K562 (cell line): ENCODE results near the gene PLD5. TPM values are rescaled to one million over a fixed set of nuclear protein-coding genes. Genes with fewer than 3 reads are reported as not detected.

Source experiments
- ATAC-seq: fragments of 200-7000 bp; cut with Tn5 transposase; 3 replicates; pipeline ENCODE4 v1.9.1; 2020; ENCODE audit warnings: moderate library complexity
- BruUV-seq: library from RNA; stranded (reverse); fragments of 400-500 nt; replicated peaks from 2 replicates; lab custom pipeline; 2021; lab: Mats Ljungman, UMichigan
- CTCF ChIA-PET: fragments of 300-600 bp; formaldehyde crosslinking; extraction: SDS; loops from one replicate; lab custom pipeline; 2021; ENCODE audit warnings: low intra/inter-chr PET ratio; lab: Yijun Ruan, JAX
- POLR2A ChIA-PET: fragments of 300-600, 350-650 bp; sonication (Branson Sonifier 250); formaldehyde crosslinking; extraction: SDS; loops from one replicate; lab custom pipeline; 2021; ENCODE audit warnings: antibody characterized with exemption, inconsistent platforms; lab: Yijun Ruan, JAX
- DNase-seq, 4 experiments: peaks; one replicate each; pipeline versions ENCODE4 v3.0.0 to v3.0.0-alpha.2; 2011 to 2018; ENCODE audit warnings: low spot score in 3 of 4, mixed read lengths in 3 of 4; ENCODE audit errors: extremely low read depth in 1 of 4
- FAIRE-seq: peaks from 2 replicates; lab custom pipeline; 2011; peaks lifted over from hg19 to GRCh38; lab: Jason Lieb, UNC
- H2AFZ ChIP-seq: 2 replicates; pipeline ENCODE4 v1.6.0; 2011; ENCODE audit warnings: low read depth, low read length, control low read depth, inconsistent platforms
- H3K27ac ChIP-seq: fragments of 200-600 bp; 3 replicates; pipeline ENCODE4 v1.8.0; 2011; ENCODE audit warnings: low read depth, mild to moderate bottlenecking, control low read depth, inconsistent platforms, low read length, moderate library complexity, mixed read lengths; ENCODE audit errors: extremely low read depth
- H3K27me3 ChIP-seq, 2 experiments: fragments of 300-600 bp in 1 of 2; 2 replicates in 1 of 2; 3 replicates in 1 of 2; pipeline versions ENCODE4 v1.6.0 to v1.8.0; 2011; ENCODE audit warnings: inconsistent platforms in 2 of 2, low read length in 2 of 2, mild to moderate bottlenecking in 1 of 2, mixed read lengths in 1 of 2, moderate library complexity in 1 of 2; ENCODE audit not compliant: control insufficient read depth in 2 of 2, insufficient read depth in 2 of 2
- H3K36me3 ChIP-seq: fragments of 300-600 bp; 3 replicates; pipeline ENCODE4 v1.8.0; 2011; ENCODE audit warnings: mild to moderate bottlenecking, low read length, inconsistent platforms; ENCODE audit not compliant: control insufficient read depth, insufficient read depth
- H3K4me1 ChIP-seq, 2 experiments: fragments of 200-600 bp in 1 of 2; replicated peaks in 1 of 2; 2 replicates in 1 of 2; 3 replicates in 1 of 2; pipeline versions ENCODE4 v1.5.1 to v1.8.0; 2011; ENCODE audit warnings: inconsistent platforms in 2 of 2, low read length in 2 of 2, mild to moderate bottlenecking in 1 of 2, mixed read lengths in 1 of 2, moderate library complexity in 1 of 2; ENCODE audit not compliant: control insufficient read depth in 2 of 2, insufficient read depth in 2 of 2
- H3K4me2 ChIP-seq: 2 replicates; pipeline ENCODE4 v1.6.1; 2011; ENCODE audit warnings: low read length, control low read depth, inconsistent platforms, mixed read lengths; ENCODE audit not compliant: insufficient read depth
- H3K4me3 ChIP-seq: fragments of 200-600 bp; sonication (generic), shearing (Covaris generic); 2 replicates; pipeline ENCODE4 v1.5.1; 2016; ENCODE audit warnings: control low read depth, inconsistent platforms
- H3K79me2 ChIP-seq: fragments of 200-600 bp; 3 replicates; pipeline ENCODE4 v1.8.0; 2011; ENCODE audit warnings: low read length, inconsistent platforms; ENCODE audit not compliant: control insufficient read depth, insufficient read depth
- H3K9ac ChIP-seq, 2 experiments: 2 replicates each; pipeline versions ENCODE4 v1.6.0 to v1.6.1; 2011; ENCODE audit warnings: low read depth in 2 of 2, low read length in 2 of 2, control low read depth in 1 of 2, inconsistent platforms in 1 of 2, mild to moderate bottlenecking in 1 of 2, mixed read lengths in 1 of 2; ENCODE audit not compliant: insufficient read depth in 1 of 2
- H3K9me1 ChIP-seq: one replicate; pipeline ENCODE4 v1.6.0; 2011; ENCODE audit warnings: inconsistent platforms, mild to moderate bottlenecking, low read length, moderate library complexity; ENCODE audit not compliant: control insufficient read depth, insufficient read depth
- H3K9me3 ChIP-seq: replicated peaks from 2 replicates; pipeline ENCODE4 v1.5.1; 2011; ENCODE audit warnings: low read depth, low read length, inconsistent platforms; ENCODE audit not compliant: control insufficient read depth, insufficient read depth
- H4K20me1 ChIP-seq: replicated peaks from 2 replicates; pipeline ENCODE4 v1.6.1; 2011; ENCODE audit warnings: low read length, inconsistent platforms, mixed read lengths; ENCODE audit not compliant: control insufficient read depth, insufficient read depth
- C11orf30 ChIP-seq: fragments of 450-650 bp; IDR thresholded peaks from 2 replicates; pipeline ENCODE4 v1.6.1; 2016; ENCODE audit warnings: low read depth, mild to moderate bottlenecking
- FUS ChIP-seq: fragments of 200-400 bp; formaldehyde crosslinking; optimal IDR thresholded peaks from 2 replicates; pipeline ENCODE3; 2017; ENCODE audit warnings: low read depth, low read length
- MEIS2 ChIP-seq: fragments of 450-650 bp; IDR thresholded peaks from 2 replicates; pipeline ENCODE4 v1.6.1; 2014; ENCODE audit warnings: mild to moderate bottlenecking; ENCODE audit not compliant: partially characterized antibody
- SMAD1 ChIP-seq: fragments of 150-350 bp; IDR thresholded peaks from 2 replicates; pipeline ENCODE4 v1.6.1; 2014; ENCODE audit warnings: low read length, low read depth; ENCODE audit not compliant: partially characterized antibody
- TAF15 ChIP-seq: fragments of 200-400 bp; formaldehyde crosslinking; IDR thresholded peaks from 2 replicates; pipeline ENCODE4 v1.6.1; 2017; ENCODE audit warnings: mild to moderate bottlenecking, low read depth, low read length, moderate library complexity
- THRAP3 ChIP-seq: fragments of 450-650 bp; IDR thresholded peaks from 2 replicates; pipeline ENCODE4 v1.6.1; 2016; ENCODE audit warnings: mild to moderate bottlenecking, inconsistent platforms, borderline replicate concordance
- XRCC5 ChIP-seq: fragments of 200-400 bp; formaldehyde crosslinking; IDR thresholded peaks from 2 replicates; pipeline ENCODE4 v1.6.1; 2017; ENCODE audit warnings: low read depth, mild to moderate bottlenecking, low read length
- ZHX1 ChIP-seq: fragments of 150-350 bp; conservative IDR thresholded peaks from 2 replicates; pipeline ENCODE4 v1.6.1; 2014; ENCODE audit warnings: low read length
- ZNF146 ChIP-seq: IDR thresholded peaks from one replicate; pipeline ENCODE4 v1.6.1; 2018; ENCODE audit warnings: missing compliant biosample characterization; ENCODE audit not compliant: unreplicated experiment
- ZNF24 ChIP-seq: fragments of 450-650 bp; IDR thresholded peaks from 2 replicates; pipeline ENCODE4 v1.6.1; 2016
- ZNF253 ChIP-seq: fragments of 250-450 bp; sonication (Bioruptor Pico); conservative IDR thresholded peaks from 2 replicates; pipeline ENCODE4 v1.6.1; 2021; ENCODE audit warnings: mild to moderate bottlenecking
- ZNF785 ChIP-seq: fragments of 250-450 bp; sonication (Bioruptor Pico); IDR thresholded peaks from 2 replicates; pipeline ENCODE4 v1.4.0; 2020; ENCODE audit warnings: mild to moderate bottlenecking
- WGBS: fragments of 100-300 bp; shearing (Covaris generic); methylation state at CpG from one replicate; pipeline ENCODE4 v1.1.6; 2016; ENCODE audit warnings: low coverage, mixed read lengths; ENCODE audit not compliant: insufficient coverage; ENCODE audit errors: missing lambda C conversion rate; 5-methylcytosine and 5-hydroxymethylcytosine counted together
- in situ Hi-C: fragments of 300-500 bp; cut with MboI; formaldehyde crosslinking; loops from 4 replicates; pipeline ENCODE4 v1.15.0; 2018; ENCODE audit warnings: inconsistent platforms, mixed read lengths
- intact Hi-C: fragments of 100-400 bp; cut with micrococcal nuclease; formaldehyde crosslinking; loops from 2 replicates; pipeline ENCODE4 v1.14.2; 2022
- polyA plus RNA-seq, 8 experiments: library from polyadenylated mRNA; depleted of rRNA in 4 of 8; stranded (reverse) in 5 of 8; unstranded in 3 of 8; fragments of >200 nt; fragmentation: Nextera tagmentation in 2 of 8; fragmentation: Illumina TruSeq in 1 of 8; extraction: Ambion mirVana in 2 of 8; extraction: Trizol in 1 of 8; gene quantifications; 2 replicates each; pipeline versions ENCODE4 v1.2.1 to v1.2.3, GENCODE V29; 2011 to 2014; ENCODE audit warnings: inconsistent platforms in 1 of 8, missing spikeins in 1 of 8
- total RNA-seq, 7 experiments: library from RNA; depleted of rRNA in 6 of 7; stranded (reverse); fragments of >200 nt in 6 of 7; fragmentation: Illumina TruSeq in 2 of 7; extraction: Trizol in 2 of 7; gene quantifications; 2 replicates each; pipeline versions ENCODE4 v1.2.1 to v1.2.3, GENCODE V29; 2011 to 2021; ENCODE audit warnings: low replicate concordance in 1 of 7
- TF ChIP-seq, protein P1 (sequence below): fragments of 250-450 bp; sonication (Bioruptor Pico); IDR thresholded peaks from 2 replicates; pipeline ENCODE4 v1.8.0; 2022; ENCODE audit warnings: moderate library complexity, mild to moderate bottlenecking, inconsistent platforms
- TF ChIP-seq, protein P2 (sequence below): fragments of 450-650 bp; formaldehyde crosslinking; IDR thresholded peaks from 2 replicates; pipeline ENCODE4 v1.4.0; 2020; ENCODE audit warnings: mild to moderate bottlenecking, moderate library complexity

The PLD5 gene
- total and polyA plus RNA-seq, 9 of the 15 experiments (the other 6 are each of a cell fraction or from before 2014, with no cell fraction given): not detected

DNA sequence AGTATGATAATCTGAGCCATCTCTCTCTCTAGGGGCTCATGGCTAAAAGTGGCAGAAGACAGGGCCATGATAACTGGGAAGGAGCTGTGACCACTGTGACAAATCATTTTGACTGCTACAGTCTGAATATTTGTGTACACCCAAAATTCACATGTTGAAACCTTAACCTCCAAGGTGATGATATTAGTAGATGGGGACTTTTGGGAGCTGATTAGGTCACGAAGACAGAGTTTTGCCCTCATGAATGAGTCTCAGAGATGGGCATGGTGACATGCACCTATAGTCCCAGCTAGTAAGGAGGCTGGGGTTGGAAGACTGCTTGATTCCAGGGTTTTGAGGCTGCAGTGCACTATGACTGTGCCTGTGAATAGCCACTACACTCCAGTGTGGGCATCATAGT is 174.9 kb downstream of the PLD5 start:
- intact Hi-C loops: no loop called here
- TF ChIP-seq ZNF253 (CRISPR knock-in tag) (no peak), FUS (no peak), ZNF785 (no peak), TAF15 (no peak), C11orf30 (no peak), XRCC5 (no peak), SMAD1 (no peak), THRAP3 (no peak), MEIS2 (no peak), ZNF24 (no peak), ZHX1 (no peak), ZNF146 (no peak)
- TF ChIP-seq, protein P1, sequence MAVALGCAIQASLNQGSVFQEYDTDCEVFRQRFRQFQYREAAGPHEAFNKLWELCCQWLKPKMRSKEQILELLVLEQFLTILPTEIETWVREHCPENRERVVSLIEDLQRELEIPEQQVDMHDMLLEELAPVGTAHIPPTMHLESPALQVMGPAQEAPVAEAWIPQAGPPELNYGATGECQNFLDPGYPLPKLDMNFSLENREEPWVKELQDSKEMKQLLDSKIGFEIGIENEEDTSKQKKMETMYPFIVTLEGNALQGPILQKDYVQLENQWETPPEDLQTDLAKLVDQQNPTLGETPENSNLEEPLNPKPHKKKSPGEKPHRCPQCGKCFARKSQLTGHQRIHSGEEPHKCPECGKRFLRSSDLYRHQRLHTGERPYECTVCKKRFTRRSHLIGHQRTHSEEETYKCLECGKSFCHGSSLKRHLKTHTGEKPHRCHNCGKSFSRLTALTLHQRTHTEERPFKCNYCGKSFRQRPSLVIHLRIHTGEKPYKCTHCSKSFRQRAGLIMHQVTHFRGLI (CRISPR knock-in tag): no peak
- TF ChIP-seq, protein P2, sequence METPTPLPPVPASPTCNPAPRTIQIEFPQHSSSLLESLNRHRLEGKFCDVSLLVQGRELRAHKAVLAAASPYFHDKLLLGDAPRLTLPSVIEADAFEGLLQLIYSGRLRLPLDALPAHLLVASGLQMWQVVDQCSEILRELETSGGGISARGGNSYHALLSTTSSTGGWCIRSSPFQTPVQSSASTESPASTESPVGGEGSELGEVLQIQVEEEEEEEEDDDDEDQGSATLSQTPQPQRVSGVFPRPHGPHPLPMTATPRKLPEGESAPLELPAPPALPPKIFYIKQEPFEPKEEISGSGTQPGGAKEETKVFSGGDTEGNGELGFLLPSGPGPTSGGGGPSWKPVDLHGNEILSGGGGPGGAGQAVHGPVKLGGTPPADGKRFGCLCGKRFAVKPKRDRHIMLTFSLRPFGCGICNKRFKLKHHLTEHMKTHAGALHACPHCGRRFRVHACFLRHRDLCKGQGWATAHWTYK: no peak
- no peaks in the 10 kb centered on the region for H3K4me1 ChIP-seq
- H3K27ac ChIP-seq: no peak overlapping the region
- in situ Hi-C loops: no loop called here
- H3K4me2 ChIP-seq: no peak overlapping the region
- no peak for DNase-seq
- no peaks in the 10 kb centered on the region for H3K79me2 ChIP-seq
- CTCF ChIA-PET: no interaction called here
- ATAC-seq: no peak
- no peak overlapping the region for H3K9ac ChIP-seq
- BruUV-seq: no TSS peak
- no peak for FAIRE-seq
- H2AFZ ChIP-seq: no peak overlapping the region
- H3K9me1 ChIP-seq: no peaks in the 10 kb centered on the region
- H3K36me3 ChIP-seq: no peaks in the 10 kb centered on the region
- H3K27me3 ChIP-seq: no peaks in the 10 kb centered on the region
- WGBS: 0% methylated on average over 1 of the region's 1 CpG
- H3K9me3 ChIP-seq: no peaks in the 10 kb centered on the region
- POLR2A ChIA-PET: no interaction called here
- no peak overlapping the region for H3K4me3 ChIP-seq
- no peaks in the 10 kb centered on the region for H4K20me1 ChIP-seq
